ENCODE results near the gene IL4. TPM values are rescaled to one million over a fixed set of nuclear protein-coding genes. Genes with fewer than 3 reads are reported as not detected.
"Not testable (repeated sequence)": the region's sequence is repeated elsewhere in the genome, so short reads cannot be mapped to it uniquely, and the experiment has no call there.

IL4 gene
- not detected in 2 replicates for total RNA-seq (ENCODE audit: low replicate concordance)

DNA sequence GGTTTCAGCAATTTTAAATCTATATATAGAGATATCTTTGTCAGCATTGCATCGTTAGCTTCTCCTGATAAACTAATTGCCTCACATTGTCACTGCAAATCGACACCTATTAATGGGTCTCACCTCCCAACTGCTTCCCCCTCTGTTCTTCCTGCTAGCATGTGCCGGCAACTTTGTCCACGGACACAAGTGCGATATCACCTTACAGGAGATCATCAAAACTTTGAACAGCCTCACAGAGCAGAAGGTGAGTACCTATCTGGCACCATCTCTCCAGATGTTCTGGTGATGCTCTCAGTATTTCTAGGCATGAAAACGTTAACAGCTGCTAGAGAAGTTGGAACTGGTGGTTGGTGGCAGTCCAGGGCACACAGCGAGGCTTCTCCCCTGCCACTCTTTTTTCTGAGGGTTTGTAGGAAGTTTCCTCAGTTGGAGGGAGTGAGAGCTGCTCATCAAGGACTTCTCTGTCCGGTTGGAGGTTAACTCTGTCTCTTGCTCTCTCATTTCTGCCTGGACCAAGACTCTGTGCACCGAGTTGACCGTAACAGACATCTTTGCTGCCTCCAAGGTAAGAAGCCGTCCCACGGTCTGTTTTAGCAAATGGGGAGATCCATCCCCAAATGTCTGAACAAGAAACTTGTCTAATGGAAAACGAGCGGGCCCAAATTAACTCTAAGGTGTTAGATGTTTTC is at the start of gene IL4:
IL4 (plus strand) TSS at position 51 of the 692 bp plus-strand sequence; CDS start at position 113, 62 bp downstream.
- H4K20me1 ChIP-seq (ENCODE audit: low read depth) = no peaks in the 10 kb centered on the region
- no peak within 1 kb of the TSS for H3K27ac ChIP-seq
- Mint-ChIP-seq H3K27ac (no peak within 1 kb of the TSS), H3K36me3 (no peaks in the 10 kb centered on the region), H3K4me1 (peaks cover 8% of the 10 kb centered on the region), H3K27me3 (ENCODE audit: insufficient read depth, low read depth) (peaks cover 3% of the 10 kb centered on the region), H3K4me3 (no peak within 1 kb of the TSS), H3K9me3 (no peaks in the 10 kb centered on the region)
- H3K79me2 ChIP-seq (ENCODE audit: low read depth) = no peaks in the 10 kb centered on the region
- H3K36me3 ChIP-seq = no peaks in the 10 kb centered on the region
- no peak within 1 kb of the TSS for H3K9ac ChIP-seq
- no peak within 1 kb of the TSS for H3K4me3 ChIP-seq
- no peaks in the 10 kb centered on the region for H3F3A ChIP-seq (ENCODE audit: low read depth)
- H3K4me1 ChIP-seq = no peaks in the 10 kb centered on the region
- H2AFZ ChIP-seq (replicated peaks) = no peak within 1 kb of the TSS
- TF ChIP-seq EZH2phosphoT487 (IDR thresholded peaks at IDR 0.05) (no peak), EZH2 (IDR thresholded peaks at IDR 0.05) (no peak)
- TF ChIP-seq, protein P1, sequence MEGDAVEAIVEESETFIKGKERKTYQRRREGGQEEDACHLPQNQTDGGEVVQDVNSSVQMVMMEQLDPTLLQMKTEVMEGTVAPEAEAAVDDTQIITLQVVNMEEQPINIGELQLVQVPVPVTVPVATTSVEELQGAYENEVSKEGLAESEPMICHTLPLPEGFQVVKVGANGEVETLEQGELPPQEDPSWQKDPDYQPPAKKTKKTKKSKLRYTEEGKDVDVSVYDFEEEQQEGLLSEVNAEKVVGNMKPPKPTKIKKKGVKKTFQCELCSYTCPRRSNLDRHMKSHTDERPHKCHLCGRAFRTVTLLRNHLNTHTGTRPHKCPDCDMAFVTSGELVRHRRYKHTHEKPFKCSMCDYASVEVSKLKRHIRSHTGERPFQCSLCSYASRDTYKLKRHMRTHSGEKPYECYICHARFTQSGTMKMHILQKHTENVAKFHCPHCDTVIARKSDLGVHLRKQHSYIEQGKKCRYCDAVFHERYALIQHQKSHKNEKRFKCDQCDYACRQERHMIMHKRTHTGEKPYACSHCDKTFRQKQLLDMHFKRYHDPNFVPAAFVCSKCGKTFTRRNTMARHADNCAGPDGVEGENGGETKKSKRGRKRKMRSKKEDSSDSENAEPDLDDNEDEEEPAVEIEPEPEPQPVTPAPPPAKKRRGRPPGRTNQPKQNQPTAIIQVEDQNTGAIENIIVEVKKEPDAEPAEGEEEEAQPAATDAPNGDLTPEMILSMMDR (IDR thresholded peaks at IDR 0.05) = no peak
- H3K4me2 ChIP-seq = no peak within 1 kb of the TSS
- H3K9me3 ChIP-seq (ENCODE audit: low read depth) = no peaks in the 10 kb centered on the region
- H3K27me3 ChIP-seq = no peaks in the 10 kb centered on the region
- no peak for DNase-seq (ENCODE audit: low spot score)

DNA sequence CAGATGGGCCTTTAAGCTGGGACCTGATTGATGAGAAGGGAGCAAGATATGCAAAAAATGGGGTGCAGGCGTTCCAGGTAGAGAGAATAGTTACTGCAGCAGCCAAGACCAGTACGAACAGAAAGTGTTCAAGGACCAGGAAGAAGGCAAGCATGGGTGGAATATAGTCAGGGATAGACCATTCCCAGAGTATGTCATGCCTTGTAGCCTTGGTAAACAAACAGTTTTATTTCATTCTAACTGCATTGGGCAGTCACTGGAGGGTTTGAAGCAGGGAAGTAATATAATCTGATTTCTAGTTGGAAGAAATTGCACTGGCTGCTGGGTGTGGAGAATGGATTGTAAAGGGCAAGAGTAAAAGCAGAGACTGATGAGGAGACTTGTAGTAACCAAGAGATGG is 46.3 kb upstream of the IL4 start:
- Mint-ChIP-seq H3K4me3 (no peak overlapping the region), H3K4me1 (no peaks in the 10 kb centered on the region), H3K9me3 (no peaks in the 10 kb centered on the region), H3K27ac (no peak overlapping the region), H3K36me3 (peaks cover 2% of the 10 kb centered on the region), H3K27me3 (ENCODE audit: insufficient read depth, low read depth) (no peaks in the 10 kb centered on the region)
- Histone ChIP-seq H4K20me1 (ENCODE audit: low read depth) (no peaks in the 10 kb centered on the region), H3K27me3 (no peaks in the 10 kb centered on the region), H3K4me2 (no peak overlapping the region), H3K36me3 (no peaks in the 10 kb centered on the region), H3K4me1 (no peaks in the 10 kb centered on the region), H3K27ac (no peak overlapping the region), H3K9ac (no peak overlapping the region), H3F3A (ENCODE audit: low read depth) (no peaks in the 10 kb centered on the region), H3K9me3 (ENCODE audit: low read depth) (no peaks in the 10 kb centered on the region), H2AFZ (replicated peaks) (no peak overlapping the region), H3K79me2 (ENCODE audit: low read depth) (no peaks in the 10 kb centered on the region), H3K4me3 (no peak overlapping the region)
- DNase-seq (ENCODE audit: low spot score) = no peak
- TF ChIP-seq, protein P1 (IDR thresholded peaks at IDR 0.05) = no peak
- no peak for TF ChIP-seq EZH2 (IDR thresholded peaks at IDR 0.05)
- no peak for TF ChIP-seq EZH2phosphoT487 (IDR thresholded peaks at IDR 0.05)

DNA sequence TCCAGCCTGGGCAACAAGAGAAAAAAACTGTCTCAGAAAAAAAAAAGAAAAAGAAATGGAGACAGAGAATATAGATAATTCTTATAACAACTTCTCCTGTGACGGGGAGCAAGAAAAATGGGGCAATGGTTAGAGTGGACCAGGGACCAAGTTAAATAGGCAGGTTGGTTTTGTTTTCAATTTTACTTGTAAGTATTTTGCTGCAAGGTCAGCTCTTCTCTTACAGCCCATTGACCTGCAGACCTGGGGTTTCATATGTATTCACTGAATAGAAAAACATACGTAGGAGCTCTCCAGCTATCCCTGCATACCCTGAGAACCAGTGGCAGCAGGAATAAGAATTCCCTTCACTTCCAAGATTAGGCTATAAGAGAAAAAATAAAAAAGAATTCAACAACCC is 45.0 kb upstream of the IL4 start:
- no peaks in the 10 kb centered on the region for H3K27me3 ChIP-seq
- no peaks in the 10 kb centered on the region for H3F3A ChIP-seq (ENCODE audit: low read depth)
- no peaks in the 10 kb centered on the region for H4K20me1 ChIP-seq (ENCODE audit: low read depth)
- no peaks in the 10 kb centered on the region for H3K36me3 ChIP-seq
- H3K27ac ChIP-seq = no peak overlapping the region
- no peak overlapping the region for H3K4me3 Mint-ChIP-seq
- H3K27me3 Mint-ChIP-seq (ENCODE audit: insufficient read depth, low read depth) = no peaks in the 10 kb centered on the region
- H3K79me2 ChIP-seq (ENCODE audit: low read depth) = no peaks in the 10 kb centered on the region
- H3K9me3 Mint-ChIP-seq = no peaks in the 10 kb centered on the region
- DNase-seq (ENCODE audit: low spot score) = no peak
- no peaks in the 10 kb centered on the region for H3K9me3 ChIP-seq (ENCODE audit: low read depth)
- no peak for TF ChIP-seq EZH2 (IDR thresholded peaks at IDR 0.05)
- TF ChIP-seq EZH2phosphoT487 (IDR thresholded peaks at IDR 0.05) = no peak
- H3K36me3 Mint-ChIP-seq = no peaks in the 10 kb centered on the region
- no peaks in the 10 kb centered on the region for H3K4me1 ChIP-seq
- no peak overlapping the region for H2AFZ ChIP-seq (replicated peaks)
- no peak overlapping the region for H3K9ac ChIP-seq
- H3K4me2 ChIP-seq = no peak overlapping the region
- no peak overlapping the region for H3K4me3 ChIP-seq
- H3K4me1 Mint-ChIP-seq = no peaks in the 10 kb centered on the region
- no peak overlapping the region for H3K27ac Mint-ChIP-seq

DNA sequence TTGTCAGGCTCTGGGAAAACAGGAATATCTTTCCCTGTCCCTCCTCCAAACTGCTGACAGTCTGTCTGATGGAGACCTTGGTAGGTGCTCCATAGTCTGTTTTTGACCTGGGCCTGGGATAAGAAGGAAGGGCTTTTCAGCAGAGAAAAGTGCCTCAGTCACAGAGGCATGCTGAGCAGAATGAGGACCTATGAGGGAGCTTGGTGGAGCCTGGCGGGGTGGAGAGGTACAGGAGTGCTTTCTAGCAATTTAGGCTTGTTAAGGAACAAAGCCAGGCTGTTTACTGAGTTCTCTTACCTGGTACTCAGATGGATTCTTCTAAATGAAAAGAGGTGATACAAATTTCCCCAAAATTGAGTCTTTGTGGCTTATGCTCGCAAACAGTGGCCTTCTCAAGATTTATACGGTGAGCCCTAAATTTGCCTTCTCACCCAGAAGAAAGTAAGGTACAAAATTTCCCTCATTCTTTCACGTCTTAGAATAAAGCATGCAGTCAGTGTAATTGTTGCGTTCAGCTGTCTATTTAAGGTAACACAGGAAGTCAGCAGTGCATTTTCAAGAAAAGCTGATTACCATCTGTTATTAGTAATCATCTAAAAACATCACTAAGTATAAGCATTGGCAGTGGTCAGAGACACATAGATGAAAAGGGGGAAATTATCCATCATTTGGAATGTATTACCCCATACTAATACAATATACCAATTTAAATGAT is 44.4 kb upstream of the IL4 start:
- no peak overlapping the region for H3K4me2 ChIP-seq
- TF ChIP-seq, protein P1 (IDR thresholded peaks at IDR 0.05) = no peak
- TF ChIP-seq EZH2phosphoT487 (IDR thresholded peaks at IDR 0.05) = no peak
- no peak for TF ChIP-seq EZH2 (IDR thresholded peaks at IDR 0.05)
- H3K4me1 ChIP-seq = no peaks in the 10 kb centered on the region
- no peaks in the 10 kb centered on the region for H3K27me3 ChIP-seq
- Mint-ChIP-seq H3K9me3 (no peaks in the 10 kb centered on the region), H3K27me3 (ENCODE audit: insufficient read depth, low read depth) (no peaks in the 10 kb centered on the region), H3K4me3 (no peak overlapping the region), H3K36me3 (no peaks in the 10 kb centered on the region), H3K27ac (no peak overlapping the region), H3K4me1 (no peaks in the 10 kb centered on the region)
- H3K9me3 ChIP-seq (ENCODE audit: low read depth) = no peaks in the 10 kb centered on the region
- H3F3A ChIP-seq (ENCODE audit: low read depth) = no peaks in the 10 kb centered on the region
- H2AFZ ChIP-seq (replicated peaks) = no peak overlapping the region
- no peaks in the 10 kb centered on the region for H4K20me1 ChIP-seq (ENCODE audit: low read depth)
- no peaks in the 10 kb centered on the region for H3K79me2 ChIP-seq (ENCODE audit: low read depth)
- DNase-seq (ENCODE audit: low spot score) = no peak
- no peak overlapping the region for H3K4me3 ChIP-seq
- H3K9ac ChIP-seq = no peak overlapping the region
- H3K36me3 ChIP-seq = no peaks in the 10 kb centered on the region
- H3K27ac ChIP-seq = no peak overlapping the region

DNA sequence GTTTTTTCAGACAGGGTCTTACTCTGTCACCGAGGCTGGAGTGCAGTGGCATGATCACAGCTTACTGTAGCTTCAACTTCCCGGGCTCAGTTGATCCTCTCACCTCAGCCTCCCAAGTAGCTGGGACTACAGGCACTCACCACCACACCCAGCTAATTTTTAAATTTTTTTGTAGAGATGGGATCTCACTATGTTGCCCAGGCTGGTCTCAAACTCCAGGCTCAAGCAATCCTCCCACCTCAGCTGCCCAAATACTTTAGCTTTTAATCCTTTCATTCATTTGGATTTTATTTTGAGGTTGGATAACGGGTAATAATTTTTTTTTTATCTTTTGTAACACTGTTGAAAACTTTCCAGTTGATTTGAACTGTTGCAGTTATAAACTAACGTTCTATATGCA is 40.2 kb upstream of the IL4 start:
- not testable (repeated sequence) for H3K9me3 Mint-ChIP-seq; H3K27ac ChIP-seq; H3F3A ChIP-seq (ENCODE audit: low read depth); H3K4me2 ChIP-seq; H3K27me3 Mint-ChIP-seq (ENCODE audit: insufficient read depth, low read depth); H3K27me3 ChIP-seq; H3K4me1 Mint-ChIP-seq; H3K4me3 ChIP-seq; H2AFZ ChIP-seq (replicated peaks); H3K9ac ChIP-seq; H3K4me3 Mint-ChIP-seq; H3K36me3 ChIP-seq; H3K36me3 Mint-ChIP-seq; DNase-seq (ENCODE audit: low spot score); H4K20me1 ChIP-seq (ENCODE audit: low read depth); H3K4me1 ChIP-seq; H3K9me3 ChIP-seq (ENCODE audit: low read depth); H3K27ac Mint-ChIP-seq; H3K79me2 ChIP-seq (ENCODE audit: low read depth)
